Tongue (tissue), 2 donors: ENCODE data around the gene GID8. TPM values are rescaled to one million over a fixed set of nuclear protein-coding genes. Genes with fewer than 3 reads are reported as not detected.

Source experiments
- DNase-seq: peaks from one replicate; pipeline ENCODE4 v3.0.0-alpha.2; 2015
- total RNA-seq: library from RNA; depleted of rRNA; stranded (reverse); fragments of >200 nt; gene quantifications from one replicate; pipeline ENCODE4 v1.2.3, GENCODE V29; 2014

Gene GID8
- 31.3 TPM for total RNA-seq

DNA sequence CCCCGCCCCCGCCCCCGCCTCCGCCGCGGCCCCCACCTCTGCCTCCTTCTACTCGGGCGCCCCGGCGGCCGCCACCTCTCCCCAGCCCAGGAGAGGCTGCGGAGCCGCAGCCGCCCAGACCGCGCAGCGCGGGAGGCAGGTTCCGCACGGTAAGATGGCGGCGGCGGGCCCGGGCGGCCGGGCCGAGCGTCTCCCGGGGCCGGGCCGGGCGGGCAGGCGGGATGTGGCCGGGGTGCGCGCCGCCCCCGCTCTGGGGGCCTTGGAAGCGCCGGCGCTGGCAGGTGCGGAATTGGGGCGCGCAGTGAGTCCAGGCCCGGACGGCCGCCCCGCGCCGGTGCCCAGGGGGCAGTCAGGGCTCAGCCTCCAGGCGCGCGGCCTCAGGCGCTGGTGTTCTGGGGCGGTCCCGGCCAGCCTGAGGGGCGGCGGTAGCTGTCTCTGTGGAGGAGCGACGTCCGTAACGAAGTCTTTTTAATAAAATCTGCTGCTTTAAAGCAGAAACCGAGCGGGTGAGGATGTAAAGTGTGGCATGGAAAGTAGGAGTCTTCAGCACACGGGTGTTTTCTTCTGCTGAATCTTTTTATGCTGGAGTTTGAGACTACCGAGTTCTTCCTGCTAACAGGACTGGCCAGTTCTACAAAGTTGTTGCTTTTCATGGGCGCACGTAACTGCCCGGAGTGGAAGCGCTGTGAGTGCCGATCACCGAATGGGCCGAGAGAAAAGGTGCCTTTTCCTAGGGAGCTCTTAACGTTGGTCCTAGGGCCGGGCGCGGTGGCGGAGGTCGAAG, at the start of gene GID8:
TSS of gene GID8 (plus strand) at position 43 of the 784 bp plus-strand sequence. CDS start 3,356 bp downstream, outside the sequence.
- DNase-seq: peak; percentile 63

DNA sequence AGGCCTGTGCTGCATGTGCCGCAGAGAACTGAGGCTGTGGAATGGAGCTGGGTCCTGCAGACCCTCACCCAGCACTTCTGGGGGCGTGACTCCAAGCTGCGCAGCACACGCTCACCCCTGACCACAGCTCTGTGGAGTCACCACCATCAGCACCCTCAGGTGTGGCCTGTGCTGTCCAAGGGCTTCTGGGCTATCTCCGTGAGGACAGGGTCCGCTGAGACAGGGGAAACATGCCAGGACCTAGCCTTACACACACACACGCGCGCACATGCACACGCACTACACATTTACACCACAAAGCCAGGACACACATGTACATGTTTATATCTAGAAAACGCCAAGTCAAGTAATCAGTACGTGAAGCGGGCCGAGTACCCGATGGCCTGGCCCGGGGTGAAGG, 49.5 kb upstream of the GID8 start:
- no peak for DNase-seq

GRCh38 chr20:62888910-62889309, 49.0 kb upstream of the GID8 start:
- no peak for DNase-seq

DNA sequence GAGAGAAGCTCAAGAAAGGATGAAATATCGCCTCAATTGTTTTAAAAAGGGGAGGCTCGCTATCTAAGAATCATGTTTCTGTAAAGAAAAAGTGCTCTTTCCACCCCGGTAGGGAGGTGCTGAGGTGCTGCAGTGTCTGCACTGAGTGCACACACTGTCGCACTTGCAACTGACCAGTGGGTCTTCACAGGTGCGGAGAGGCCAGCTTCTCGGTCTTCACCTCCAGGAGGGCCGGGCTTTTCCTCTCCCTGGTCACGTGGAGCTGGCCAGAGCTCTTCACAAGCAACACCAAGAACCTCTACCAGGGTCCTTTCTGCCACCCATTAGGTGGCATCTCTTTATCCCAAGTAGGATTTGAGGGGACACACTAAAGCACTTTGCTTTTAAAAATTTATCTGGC, 48.5 kb upstream of the GID8 start:
- no peak for DNase-seq

- DNase-seq: no peak
Observed at GRCh38 chr20:62889871-62890270, 48.1 kb upstream of the GID8 start.

DNA sequence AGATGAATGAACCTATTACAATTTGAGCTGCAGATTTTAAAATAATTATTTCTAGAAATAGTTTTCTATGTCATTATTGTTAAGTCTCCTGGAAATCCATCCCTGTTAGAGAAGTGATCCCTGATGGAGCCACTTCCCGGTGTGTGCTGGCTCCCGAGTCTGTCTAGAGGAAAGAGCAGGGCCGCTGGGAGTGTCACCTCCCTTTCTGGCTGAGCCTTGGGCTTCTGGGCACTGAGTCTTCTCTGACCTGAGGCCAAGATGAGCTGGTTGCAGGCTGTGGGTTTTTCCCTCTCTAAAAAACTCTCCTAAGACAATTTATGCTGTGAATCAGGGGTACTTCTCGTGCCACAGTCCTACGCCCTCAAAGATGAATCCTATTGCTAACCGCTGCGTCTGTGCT, 47.5 kb upstream of the GID8 start:
- DNase-seq: no peak

- DNase-seq: no peak
Observed at GRCh38 chr20:62891111-62891510, 46.8 kb upstream of the GID8 start.

GRCh38 chr20:62892348-62893304, 45.3 kb upstream of the GID8 start:
- DNase-seq: no peak

- no peak for DNase-seq
Observed at GRCh38 chr20:62893700-62894099, 44.2 kb upstream of the GID8 start.

GRCh38 chr20:62894261-62894660, 43.7 kb upstream of the GID8 start:
- no peak for DNase-seq

- DNase-seq: no peak
Observed at GRCh38 chr20:62895539-62895938, 42.4 kb upstream of the GID8 start.

GRCh38 chr20:62896526-62896925, 41.4 kb upstream of the GID8 start:
- DNase-seq: no peak

- DNase-seq: no peak
Observed at GRCh38 chr20:62897666-62898065, 40.3 kb upstream of the GID8 start.

DNA sequence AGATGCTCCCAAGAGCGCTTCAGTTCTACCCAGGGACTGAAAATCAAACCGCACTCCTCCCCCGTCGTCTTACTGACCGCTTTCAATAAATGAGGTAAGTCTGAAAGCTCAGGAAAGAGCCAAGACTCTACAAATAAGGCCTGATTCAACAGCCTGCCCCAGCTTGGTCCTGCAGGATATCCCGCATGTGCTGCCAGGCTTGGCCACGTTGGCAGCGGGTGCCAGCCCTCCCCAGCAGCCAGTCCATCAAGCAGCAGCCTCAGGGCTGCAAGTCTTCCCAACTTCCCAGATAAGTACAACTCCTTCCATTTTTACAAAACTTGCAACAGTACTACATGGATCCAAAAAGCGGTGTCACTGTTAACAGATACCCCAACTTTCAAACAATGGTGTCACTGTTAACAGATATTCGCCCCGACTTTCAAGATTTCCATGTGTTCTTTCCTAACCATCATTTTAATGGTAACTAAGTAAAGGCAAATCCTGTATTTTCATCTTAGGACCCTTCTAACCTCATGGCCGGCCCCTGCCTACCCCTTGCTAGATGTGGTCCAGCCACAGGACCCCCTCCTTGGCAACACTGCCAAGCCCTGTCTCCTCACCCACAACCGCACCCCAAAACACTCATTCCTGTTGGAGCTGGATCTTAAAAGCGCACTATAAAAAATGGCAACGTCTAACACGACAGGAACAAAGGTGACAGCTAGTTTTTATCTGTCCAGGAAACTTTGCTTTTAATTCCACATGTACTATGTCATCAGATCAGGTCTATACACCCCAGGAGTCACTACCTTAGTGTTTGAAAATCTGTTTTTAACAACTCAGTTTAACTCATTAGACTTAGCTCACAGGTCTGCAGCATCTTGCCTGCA, 39.6 kb upstream of the GID8 start:
- DNase-seq: peak; percentile 22

- no peak for DNase-seq
Observed at GRCh38 chr20:62898970-62899632, 38.8 kb upstream of the GID8 start.

GRCh38 chr20:62899633-62900051, 38.3 kb upstream of the GID8 start:
- peak; percentile 52 for DNase-seq

DNA sequence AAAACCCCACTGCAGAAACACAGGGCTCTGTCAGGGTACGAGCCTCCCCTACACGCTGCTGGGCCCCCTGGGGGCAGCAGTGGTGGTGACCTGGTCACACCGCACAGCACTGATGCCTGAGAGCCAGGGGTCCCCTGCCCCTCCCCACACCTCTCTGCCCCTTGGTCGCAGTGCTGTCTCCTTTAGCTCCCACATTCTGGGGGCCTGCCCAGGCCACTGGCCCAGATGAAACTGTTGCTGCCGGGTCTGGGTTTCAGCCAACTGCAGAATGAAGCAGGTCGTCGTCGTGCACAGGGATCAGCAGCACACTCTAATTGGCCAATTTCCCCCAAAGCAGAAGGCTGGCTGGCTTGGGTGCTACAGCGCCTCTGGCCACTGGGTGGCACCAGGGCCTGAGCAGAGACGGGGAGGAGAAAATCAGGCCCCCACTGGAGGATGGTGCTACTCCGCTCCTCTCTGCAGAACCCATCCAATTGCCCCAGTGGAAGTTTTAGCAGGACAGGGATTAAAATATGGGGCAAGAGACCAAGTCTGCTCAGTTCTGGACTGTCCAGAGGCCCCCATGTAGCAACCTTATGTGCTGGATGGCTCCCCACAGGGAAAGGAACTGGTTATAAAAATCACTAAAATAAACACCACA, 37.8 kb upstream of the GID8 start:
- peak; percentile 86 for DNase-seq

DNA sequence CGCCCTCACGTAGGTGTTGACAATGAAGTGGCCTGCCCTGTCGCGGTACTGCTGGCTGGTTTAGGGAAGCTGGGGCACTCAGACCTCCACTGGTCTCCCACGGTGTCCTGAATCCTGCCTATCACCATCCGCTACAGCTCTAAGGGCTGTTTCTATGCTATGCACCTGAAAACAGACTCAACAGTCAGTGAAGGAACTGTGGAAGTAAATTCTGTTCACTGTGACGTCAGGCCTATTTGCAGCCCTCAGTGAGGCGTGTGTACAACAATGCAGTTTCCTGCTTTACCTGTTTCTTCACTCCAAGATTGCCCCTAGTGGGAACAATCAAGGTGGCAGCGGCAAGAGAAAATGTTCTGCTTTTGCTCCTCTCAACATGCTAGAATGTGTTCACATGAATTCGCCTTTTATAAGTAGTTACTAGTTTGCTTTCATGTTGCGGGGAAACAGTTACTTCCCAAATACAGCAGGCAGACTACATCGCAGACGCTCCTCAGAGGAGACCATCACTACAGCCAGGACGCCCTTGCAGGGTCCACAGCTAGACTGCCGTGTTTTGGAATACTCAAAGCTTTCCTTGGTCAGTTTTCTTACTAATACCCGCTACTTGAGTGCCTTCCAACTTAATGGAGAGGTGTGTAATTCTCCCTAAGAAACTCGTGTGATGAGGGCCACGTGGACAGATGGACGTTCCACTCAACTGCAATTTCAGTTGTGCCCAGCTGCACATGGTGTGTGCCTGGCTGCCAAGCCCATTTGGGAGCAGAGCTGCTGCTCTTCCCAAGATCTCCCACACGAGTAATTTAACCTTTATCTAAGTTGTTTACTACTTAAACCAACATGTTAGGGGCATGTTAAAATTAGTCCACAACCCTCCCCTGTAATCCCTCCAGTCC, 37.0 kb upstream of the GID8 start:
- peak; percentile 64 for DNase-seq

GRCh38 chr20:62901891-62902290, 36.1 kb upstream of the GID8 start:
- DNase-seq: no peak
